Neural cell (in vitro differentiated cells): ENCODE measurements around the gene TAS2R38. TPM values are rescaled to one million over a fixed set of nuclear protein-coding genes. Genes with fewer than 3 reads are reported as not detected.

ENCODE experiments used
- H2AFZ ChIP-seq: fragments of 200-600, 300-800 bp; sonication (generic), shearing (Covaris generic); 2 replicates; pipeline ENCODE4 v1.6.0; 2014; ENCODE audit warnings: low read depth, mild to moderate bottlenecking, antibody characterized with exemption, low read length, moderate library complexity
- H3F3A ChIP-seq: fragments of 200-600 bp; shearing (Covaris generic); 2 replicates; pipeline ENCODE4 v1.6.1; 2016; ENCODE audit warnings: mild to moderate bottlenecking, moderate library complexity, mixed read lengths, antibody characterized with exemption, low read length; ENCODE audit not compliant: insufficient read depth, poor library complexity, severe bottlenecking
- H3K27ac ChIP-seq: fragments of 200-600, 300-800 bp; sonication (generic), shearing (Covaris generic); 2 replicates; pipeline ENCODE4 v1.5.1; 2014; ENCODE audit warnings: mild to moderate bottlenecking, low read length, moderate library complexity
- H3K27me3 ChIP-seq: fragments of 300-800, 200-600 bp; sonication (generic), shearing (Covaris generic); 2 replicates; pipeline ENCODE4 v1.6.0; 2014; ENCODE audit warnings: mild to moderate bottlenecking, low read depth, low read length, moderate library complexity; ENCODE audit not compliant: insufficient read depth
- H3K36me3 ChIP-seq: fragments of 300-800, 200-600 bp; sonication (generic), shearing (Covaris generic); 2 replicates; pipeline ENCODE4 v1.5.1; 2014; ENCODE audit warnings: mild to moderate bottlenecking, antibody characterized with exemption, low read length, moderate library complexity; ENCODE audit not compliant: insufficient read depth
- H3K4me2 ChIP-seq: fragments of 300-800, 200-600 bp; sonication (generic), shearing (Covaris generic); 2 replicates; pipeline ENCODE4 v1.6.0; 2014; ENCODE audit warnings: mild to moderate bottlenecking, low read length
- H3K4me3 ChIP-seq: fragments of 300-800, 200-600 bp; sonication (generic), shearing (Covaris generic); 2 replicates; pipeline ENCODE4 v1.5.1; 2014; ENCODE audit warnings: mild to moderate bottlenecking, low read length, moderate library complexity
- H3K79me2 ChIP-seq: fragments of 200-600 bp; shearing (Covaris generic); replicated peaks from 2 replicates; pipeline ENCODE4 v1.6.0; 2014; ENCODE audit warnings: mild to moderate bottlenecking, low read length, moderate library complexity; ENCODE audit not compliant: insufficient read depth
- H3K9ac ChIP-seq: fragments of 300-800, 200-600 bp; sonication (generic), shearing (Covaris generic); 2 replicates; pipeline ENCODE4 v1.6.1; 2016; ENCODE audit warnings: mild to moderate bottlenecking, low read length, mixed read lengths
- H3K9me2 ChIP-seq: fragments of 200-600 bp; shearing (Covaris generic); 2 replicates; pipeline ENCODE4 v1.6.1; 2016; ENCODE audit warnings: mild to moderate bottlenecking, low read length, mixed read lengths; ENCODE audit not compliant: insufficient read depth
- H3K9me3 ChIP-seq: fragments of 200-600, 300-800 bp; sonication (generic), shearing (Covaris generic); 2 replicates; pipeline ENCODE4 v1.6.1; 2016; ENCODE audit warnings: mild to moderate bottlenecking, mixed run types, low read length, moderate library complexity, mixed read lengths
- H4K20me1 ChIP-seq: fragments of 200-600 bp; shearing (Covaris generic); 2 replicates; pipeline ENCODE4 v1.6.1; 2016; ENCODE audit warnings: mild to moderate bottlenecking, mixed run types; ENCODE audit not compliant: insufficient read depth
- CTCF ChIP-seq: fragments of 450-650 bp; IDR thresholded peaks from 2 replicates; pipeline ENCODE4 v1.5.1; 2014; ENCODE audit warnings: antibody characterized with exemption, mild to moderate bottlenecking, moderate library complexity; ENCODE audit not compliant: poor library complexity, severe bottlenecking
- EP300 ChIP-seq: fragments of 450-650 bp; conservative IDR thresholded peaks from 2 replicates; pipeline ENCODE4 v1.6.1; 2014; ENCODE audit warnings: antibody characterized with exemption, mild to moderate bottlenecking, moderate library complexity; ENCODE audit not compliant: poor library complexity, severe bottlenecking
- EZH2 ChIP-seq: fragments of 200-600, 300-800 bp; shearing (Covaris generic), sonication (generic); IDR thresholded peaks from 2 replicates; pipeline ENCODE4 v1.6.1; 2014; ENCODE audit warnings: antibody characterized with exemption, low read length, borderline replicate concordance, mild to moderate bottlenecking; ENCODE audit not compliant: insufficient read depth, poor library complexity, severe bottlenecking
- MXI1 ChIP-seq: fragments of 450-650 bp; conservative IDR thresholded peaks from 2 replicates; pipeline ENCODE4 v1.6.1; 2014; ENCODE audit warnings: antibody characterized with exemption, mild to moderate bottlenecking; ENCODE audit not compliant: poor library complexity, severe bottlenecking
- POLR2AphosphoS5 ChIP-seq: IDR thresholded peaks from 2 replicates; pipeline ENCODE4 v1.6.1; 2012
- RAD21 ChIP-seq: fragments of 450-650 bp; conservative IDR thresholded peaks from 2 replicates; pipeline ENCODE4 v1.6.1; 2014; ENCODE audit warnings: antibody characterized with exemption, mild to moderate bottlenecking, moderate library complexity
- REST ChIP-seq: IDR thresholded peaks from 2 replicates; pipeline ENCODE4 v1.6.1; 2012; ENCODE audit warnings: borderline replicate concordance
- SMC3 ChIP-seq: fragments of 450-650 bp; conservative IDR thresholded peaks from 2 replicates; pipeline ENCODE4 v1.6.1; 2014; ENCODE audit warnings: antibody characterized with exemption, mild to moderate bottlenecking, moderate library complexity; ENCODE audit not compliant: poor library complexity
- TAF1 ChIP-seq: IDR thresholded peaks from 2 replicates; pipeline ENCODE4 v1.6.1; 2012; ENCODE audit warnings: low read depth
- polyA plus RNA-seq: library from polyadenylated mRNA; depleted of rRNA; stranded (reverse); fragments of >200 nt; gene quantifications from 2 replicates; pipeline ENCODE4 v1.2.3, GENCODE V29; 2014

The TAS2R38 gene
- polyA plus RNA-seq, 1 donor from 2014 or later = not detected

DNA sequence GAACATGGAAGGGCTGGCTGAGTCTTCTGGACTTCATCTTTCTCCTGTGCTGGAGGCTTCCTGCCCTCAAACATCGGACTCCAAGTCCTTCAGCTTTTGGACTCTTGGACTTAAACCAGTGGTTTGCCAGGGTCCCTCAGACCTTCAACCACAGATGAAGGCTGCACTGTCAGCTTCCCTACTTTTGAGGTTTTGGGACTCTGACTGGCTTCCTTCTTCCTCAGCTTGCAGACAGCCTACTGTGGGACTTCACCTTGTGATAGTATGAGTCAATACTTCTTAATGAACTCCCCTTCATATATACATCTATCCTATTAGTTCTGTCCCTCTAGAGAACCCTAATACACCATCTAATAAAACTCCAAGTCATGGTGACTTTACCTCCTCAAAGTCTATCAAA is 22.8 kb downstream of the TAS2R38 start:
- Histone ChIP-seq H3F3A (no peaks in the 10 kb centered on the region), H3K4me2 (no peak overlapping the region), H3K27ac (no peak overlapping the region), H3K79me2 (no peaks in the 10 kb centered on the region), H3K9ac (no peak overlapping the region), H4K20me1 (no peaks in the 10 kb centered on the region), H3K36me3 (no peaks in the 10 kb centered on the region), H3K4me3 (no peak overlapping the region), H3K9me2 (no peaks in the 10 kb centered on the region), H3K27me3 (no peaks in the 10 kb centered on the region), H2AFZ (no peak overlapping the region), H3K9me3 (no peaks in the 10 kb centered on the region)
- TF ChIP-seq MXI1 (no peak), REST (no peak), EZH2 (no peak), POLR2AphosphoS5 (no peak), SMC3 (no peak), RAD21 (no peak), CTCF (no peak), TAF1 (no peak), EP300 (no peak)

GRCh38 chr7:141949911-141950310 is 23.7 kb downstream of the TAS2R38 start:
- Histone ChIP-seq H3F3A (no peaks in the 10 kb centered on the region), H3K9ac (no peak overlapping the region), H3K4me2 (no peak overlapping the region), H2AFZ (no peak overlapping the region), H3K9me2 (no peaks in the 10 kb centered on the region), H3K36me3 (no peaks in the 10 kb centered on the region), H3K27me3 (no peaks in the 10 kb centered on the region), H3K79me2 (no peaks in the 10 kb centered on the region), H3K27ac (no peak overlapping the region), H3K4me3 (no peak overlapping the region), H4K20me1 (no peaks in the 10 kb centered on the region), H3K9me3 (no peaks in the 10 kb centered on the region)
- no peak for TF ChIP-seq EZH2
- TF ChIP-seq EP300 = no peak
- TF ChIP-seq RAD21 = no peak
- no peak for TF ChIP-seq POLR2AphosphoS5
- no peak for TF ChIP-seq REST
- no peak for TF ChIP-seq TAF1
- TF ChIP-seq SMC3 = no peak
- no peak for TF ChIP-seq CTCF
- TF ChIP-seq MXI1 = no peak
